Fibroblast of pulmonary artery (primary cell): ENCODE measurements around the gene VASN.
"Not testable (repeated sequence)": the region's sequence is repeated elsewhere in the genome, so short reads cannot be mapped to it uniquely, and the experiment has no call there.

Experiments used
- DNase-seq: peaks from one replicate; pipeline ENCODE4 v3.0.0-alpha.2; 2010; ENCODE audit warnings: low read depth
- H3K4me3 ChIP-seq: replicated peaks from 2 replicates; pipeline ENCODE4 v1.5.1; 2011; ENCODE audit warnings: low read depth, mild to moderate bottlenecking, control low read depth, low read length, moderate library complexity
- TF ChIP-seq, protein P1 (sequence below): IDR thresholded peaks from 2 replicates; pipeline ENCODE4 v1.5.1; 2011; ENCODE audit warnings: mild to moderate bottlenecking, control low read depth, low read length, inconsistent platforms; ENCODE audit errors: missing control alignments

The VASN gene

DNA sequence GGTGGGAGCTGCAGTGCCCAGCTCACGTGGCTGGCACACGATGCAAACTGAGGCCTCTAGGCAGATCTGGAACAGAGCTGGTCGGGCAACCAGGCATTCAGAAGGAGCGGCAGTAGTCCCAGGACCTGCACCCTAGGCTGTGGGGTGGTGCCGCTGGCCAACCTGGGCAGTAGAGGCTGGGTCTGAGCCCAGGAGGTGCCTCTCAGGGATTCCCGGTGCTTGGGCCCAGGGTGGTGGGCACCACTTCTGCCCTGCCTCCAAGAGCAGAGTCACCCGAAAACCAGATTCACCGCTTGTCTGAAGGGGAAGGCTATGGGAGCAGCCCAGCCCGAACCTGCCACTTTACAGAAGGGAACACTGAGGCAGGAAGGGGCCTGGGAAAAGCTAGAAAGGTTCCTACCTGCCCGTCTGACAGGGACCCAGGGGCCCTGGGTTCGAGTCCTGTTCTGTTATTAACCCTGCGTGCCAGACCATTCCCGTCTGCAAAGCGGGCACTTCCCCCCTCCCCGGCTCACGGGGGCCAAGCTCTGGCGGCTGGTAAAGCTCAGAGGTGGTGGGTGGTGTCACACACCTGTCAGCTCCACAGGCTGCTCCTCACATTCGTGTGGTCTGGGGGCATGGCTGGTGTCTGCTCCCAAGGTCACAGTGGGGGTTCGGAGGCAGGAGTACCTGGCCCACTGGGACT, 38.9 kb upstream of the VASN start:
- H3K4me3 ChIP-seq = no peak overlapping the region
- TF ChIP-seq, protein P1, sequence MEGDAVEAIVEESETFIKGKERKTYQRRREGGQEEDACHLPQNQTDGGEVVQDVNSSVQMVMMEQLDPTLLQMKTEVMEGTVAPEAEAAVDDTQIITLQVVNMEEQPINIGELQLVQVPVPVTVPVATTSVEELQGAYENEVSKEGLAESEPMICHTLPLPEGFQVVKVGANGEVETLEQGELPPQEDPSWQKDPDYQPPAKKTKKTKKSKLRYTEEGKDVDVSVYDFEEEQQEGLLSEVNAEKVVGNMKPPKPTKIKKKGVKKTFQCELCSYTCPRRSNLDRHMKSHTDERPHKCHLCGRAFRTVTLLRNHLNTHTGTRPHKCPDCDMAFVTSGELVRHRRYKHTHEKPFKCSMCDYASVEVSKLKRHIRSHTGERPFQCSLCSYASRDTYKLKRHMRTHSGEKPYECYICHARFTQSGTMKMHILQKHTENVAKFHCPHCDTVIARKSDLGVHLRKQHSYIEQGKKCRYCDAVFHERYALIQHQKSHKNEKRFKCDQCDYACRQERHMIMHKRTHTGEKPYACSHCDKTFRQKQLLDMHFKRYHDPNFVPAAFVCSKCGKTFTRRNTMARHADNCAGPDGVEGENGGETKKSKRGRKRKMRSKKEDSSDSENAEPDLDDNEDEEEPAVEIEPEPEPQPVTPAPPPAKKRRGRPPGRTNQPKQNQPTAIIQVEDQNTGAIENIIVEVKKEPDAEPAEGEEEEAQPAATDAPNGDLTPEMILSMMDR = no peak
- no peak for DNase-seq

DNA sequence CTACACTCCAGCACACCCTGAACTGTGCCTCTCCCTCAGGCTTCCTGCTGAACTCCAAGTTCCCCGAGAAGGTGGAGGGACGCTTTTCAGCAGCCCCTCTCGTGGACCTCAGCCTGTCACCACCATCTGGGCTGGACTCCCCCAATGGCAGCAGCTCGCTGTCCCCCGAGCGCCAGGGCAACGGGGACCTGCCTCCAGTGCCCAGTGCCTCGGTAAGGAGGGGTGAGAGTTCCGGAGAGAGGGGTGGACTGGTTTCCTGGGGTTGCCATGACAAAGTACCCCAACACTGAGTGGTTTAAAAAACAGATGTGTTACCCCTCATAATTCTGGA, 38.4 kb upstream of the VASN start:
- TF ChIP-seq, protein P1 = no peak
- no peak for DNase-seq
- no peak overlapping the region for H3K4me3 ChIP-seq

DNA sequence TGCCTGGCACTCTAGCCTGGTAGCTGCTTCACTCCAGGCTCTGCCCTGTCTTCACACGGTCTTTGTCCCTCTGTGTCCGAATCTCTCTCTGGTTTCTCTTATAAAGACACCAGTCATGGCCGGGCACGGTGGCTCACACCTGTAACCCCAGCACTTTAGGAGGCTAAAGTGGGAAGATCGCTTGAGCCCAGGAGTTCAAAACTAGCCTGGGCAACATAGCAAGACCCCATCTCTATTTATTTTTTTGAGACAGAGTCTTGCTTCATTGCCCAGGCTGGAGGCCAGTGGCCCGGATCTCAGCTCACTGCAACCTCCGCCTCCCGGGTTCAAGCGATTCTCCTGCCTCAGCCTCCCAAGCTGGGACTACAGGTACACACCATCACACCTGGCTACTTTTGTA, 37.9 kb upstream of the VASN start:
- not testable (repeated sequence) for DNase-seq

DNA sequence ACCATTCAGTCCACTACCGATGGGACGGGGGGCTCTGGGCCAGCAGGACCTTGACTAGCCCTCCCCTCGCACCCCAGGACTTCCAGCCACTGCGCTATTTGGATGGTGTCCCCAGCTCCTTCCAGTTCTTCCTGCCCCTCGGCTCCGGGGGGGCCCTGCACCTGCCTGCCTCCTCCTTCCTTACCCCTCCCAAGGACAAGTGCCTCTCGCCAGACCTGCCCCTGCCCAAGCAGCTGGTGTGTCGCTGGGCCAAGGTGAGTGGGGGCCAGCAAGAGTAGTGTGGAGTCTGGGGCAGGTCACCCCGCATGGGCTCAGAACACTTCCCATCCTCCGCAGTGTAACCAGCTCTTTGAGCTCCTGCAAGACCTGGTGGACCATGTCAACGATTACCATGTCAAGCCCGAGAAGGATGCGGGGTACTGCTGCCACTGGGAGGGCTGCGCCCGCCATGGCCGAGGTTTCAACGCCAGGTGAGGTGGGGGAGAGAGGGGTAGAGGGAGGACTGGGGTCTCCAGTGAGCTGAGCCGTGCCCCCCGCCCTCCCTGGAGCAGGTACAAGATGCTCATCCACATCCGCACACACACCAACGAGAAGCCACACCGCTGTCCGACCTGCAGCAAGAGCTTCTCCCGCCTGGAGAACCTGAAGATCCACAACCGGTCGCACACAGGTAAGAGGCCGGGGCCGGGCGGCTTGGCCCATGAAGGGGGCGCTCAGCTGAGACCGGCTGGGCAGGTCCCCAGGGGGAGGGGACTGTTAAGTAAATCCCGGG, 36.7 kb upstream of the VASN start:
- DNase-seq = no peak
- no peak overlapping the region for H3K4me3 ChIP-seq
- TF ChIP-seq, protein P1 = no peak

More for the DNA sequence above, 37.9 kb upstream of the VASN start:
- not testable (repeated sequence) for H3K4me3 ChIP-seq

DNA sequence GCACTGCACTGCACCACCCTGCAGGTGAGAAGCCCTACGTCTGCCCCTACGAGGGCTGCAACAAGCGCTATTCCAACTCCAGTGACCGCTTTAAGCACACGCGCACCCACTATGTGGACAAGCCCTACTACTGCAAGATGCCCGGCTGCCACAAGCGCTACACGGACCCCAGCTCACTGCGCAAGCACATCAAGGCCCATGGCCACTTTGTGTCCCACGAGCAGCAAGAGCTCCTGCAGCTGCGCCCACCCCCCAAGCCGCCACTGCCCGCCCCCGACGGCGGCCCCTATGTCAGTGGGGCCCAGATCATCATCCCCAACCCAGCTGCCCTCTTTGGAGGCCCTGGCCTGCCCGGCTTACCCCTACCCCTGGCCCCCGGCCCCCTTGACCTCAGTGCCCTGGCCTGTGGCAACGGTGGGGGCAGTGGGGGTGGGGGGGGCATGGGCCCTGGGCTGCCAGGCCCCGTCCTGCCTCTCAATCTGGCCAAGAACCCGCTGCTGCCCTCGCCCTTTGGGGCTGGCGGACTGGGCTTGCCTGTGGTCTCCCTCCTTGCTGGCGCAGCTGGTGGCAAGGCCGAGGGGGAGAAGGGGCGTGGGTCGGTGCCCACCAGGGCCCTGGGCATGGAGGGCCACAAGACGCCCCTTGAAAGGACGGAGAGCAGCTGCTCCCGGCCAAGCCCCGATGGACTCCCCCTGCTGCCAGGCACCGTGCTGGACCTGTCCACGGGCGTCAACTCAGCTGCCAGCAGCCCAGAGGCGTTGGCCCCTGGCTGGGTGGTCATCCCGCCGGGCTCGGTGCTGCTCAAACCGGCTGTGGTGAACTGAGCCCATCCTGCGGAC, 34.7 kb upstream of the VASN start:
- DNase-seq = no peak
- TF ChIP-seq, protein P1 = no peak

DNA sequence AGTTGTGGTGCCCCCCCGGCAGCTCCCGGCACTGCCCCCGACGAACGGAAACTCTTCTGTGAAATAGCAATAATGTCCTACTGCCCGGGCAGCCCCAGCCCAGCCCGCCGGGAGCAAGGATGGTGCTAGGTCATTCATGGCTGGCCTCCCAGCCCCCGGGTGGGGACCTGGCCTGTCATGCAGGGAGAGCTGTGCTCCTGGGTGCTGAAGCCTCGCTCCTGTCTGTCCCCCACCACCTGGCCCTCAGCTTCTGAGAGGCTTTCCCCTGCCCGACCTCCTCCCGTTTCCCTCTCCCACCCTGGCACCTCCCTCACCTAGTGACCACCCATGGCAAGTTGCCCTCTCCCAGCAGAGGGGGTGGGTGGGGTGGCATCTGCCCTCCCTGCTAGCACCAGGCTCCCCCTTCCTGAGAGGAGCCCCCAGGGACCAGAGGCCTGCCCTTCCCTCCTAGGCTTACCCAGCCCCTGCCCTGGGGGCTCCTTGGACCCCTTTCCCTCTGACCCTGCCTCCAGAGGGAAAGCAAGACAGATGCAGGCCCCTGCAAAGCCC, 34.0 kb upstream of the VASN start:
- H3K4me3 ChIP-seq = no peak overlapping the region
- DNase-seq = no peak

More for the DNA sequence above, 34.7 kb upstream of the VASN start:
- H3K4me3 ChIP-seq = no peak overlapping the region

More for the DNA sequence above, 34.0 kb upstream of the VASN start:
- TF ChIP-seq, protein P1 = no peak
